ENCODE data around the gene SH3PXD2A. TPM values are rescaled to one million over a fixed set of nuclear protein-coding genes. Genes with fewer than 3 reads are reported as not detected.

Gene SH3PXD2A
- total RNA-seq, 4 donors from 2014 or later, result 12.1 to 68.5 (median 21.7) TPM

DNA sequence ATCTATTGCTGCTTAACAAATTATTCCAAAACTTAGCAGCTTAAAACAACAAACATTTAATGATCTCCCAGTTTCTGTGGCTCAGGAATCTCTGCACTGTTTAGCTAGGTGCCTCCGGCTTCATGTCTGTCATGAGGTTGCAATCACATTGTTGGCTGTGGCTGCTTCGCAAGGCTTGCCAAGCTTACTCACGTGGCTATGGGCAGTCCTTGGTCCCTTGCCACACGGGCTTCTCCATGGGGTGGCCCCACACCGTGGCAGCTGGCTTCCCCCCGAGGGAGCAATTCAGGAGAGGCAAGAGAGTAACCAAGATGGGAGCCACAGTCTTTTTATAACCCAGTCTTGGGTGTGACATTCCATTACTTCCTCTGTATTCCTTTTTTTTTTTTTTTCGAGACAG lies 294.5 kb downstream of the SH3PXD2A start:
- Histone ChIP-seq H3K9me3 (peaks cover 0 to 6% (median 0%) of the 10 kb centered on the region in 4 donors), H3K4me3 (no peak overlapping the region), H3K36me3 (no peaks in the 10 kb centered on the region), H3K27me3 (no peaks in the 10 kb centered on the region), H3K27ac (no peak overlapping the region), H3K4me1 (peaks cover 0 to under 1% (median 0%) of the 10 kb centered on the region in 4 donors)
- TF ChIP-seq POLR2A (IDR thresholded peaks at IDR 0.05), result no peak
- TF ChIP-seq, protein P1, sequence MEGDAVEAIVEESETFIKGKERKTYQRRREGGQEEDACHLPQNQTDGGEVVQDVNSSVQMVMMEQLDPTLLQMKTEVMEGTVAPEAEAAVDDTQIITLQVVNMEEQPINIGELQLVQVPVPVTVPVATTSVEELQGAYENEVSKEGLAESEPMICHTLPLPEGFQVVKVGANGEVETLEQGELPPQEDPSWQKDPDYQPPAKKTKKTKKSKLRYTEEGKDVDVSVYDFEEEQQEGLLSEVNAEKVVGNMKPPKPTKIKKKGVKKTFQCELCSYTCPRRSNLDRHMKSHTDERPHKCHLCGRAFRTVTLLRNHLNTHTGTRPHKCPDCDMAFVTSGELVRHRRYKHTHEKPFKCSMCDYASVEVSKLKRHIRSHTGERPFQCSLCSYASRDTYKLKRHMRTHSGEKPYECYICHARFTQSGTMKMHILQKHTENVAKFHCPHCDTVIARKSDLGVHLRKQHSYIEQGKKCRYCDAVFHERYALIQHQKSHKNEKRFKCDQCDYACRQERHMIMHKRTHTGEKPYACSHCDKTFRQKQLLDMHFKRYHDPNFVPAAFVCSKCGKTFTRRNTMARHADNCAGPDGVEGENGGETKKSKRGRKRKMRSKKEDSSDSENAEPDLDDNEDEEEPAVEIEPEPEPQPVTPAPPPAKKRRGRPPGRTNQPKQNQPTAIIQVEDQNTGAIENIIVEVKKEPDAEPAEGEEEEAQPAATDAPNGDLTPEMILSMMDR (IDR thresholded peaks at IDR 0.05), result no peak
- no peak for DNase-seq

DNA sequence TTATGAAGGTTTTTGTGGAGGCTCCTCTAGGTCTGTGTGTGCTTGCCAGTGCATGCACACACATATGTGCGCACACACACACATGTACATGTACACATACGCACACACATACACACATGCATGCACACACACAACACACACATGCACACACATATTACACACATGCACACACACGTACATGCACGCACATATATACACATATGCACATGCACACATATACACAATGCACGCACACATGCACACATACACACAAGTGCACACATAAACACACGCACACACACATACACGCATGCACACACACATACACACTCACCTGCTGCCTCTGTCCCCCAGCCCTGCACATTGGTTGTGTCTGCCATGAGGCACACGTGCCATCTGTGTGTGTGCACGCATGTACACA lies 295.6 kb downstream of the SH3PXD2A start:
- TF ChIP-seq, protein P1 (IDR thresholded peaks at IDR 0.05), result no peak
- no peak for TF ChIP-seq POLR2A (IDR thresholded peaks at IDR 0.05)
- peaks cover 0 to 6% (median 0%) of the 10 kb centered on the region in 4 donors for H3K9me3 ChIP-seq
- no peak overlapping the region for H3K4me3 ChIP-seq
- H3K27ac ChIP-seq, result no peak overlapping the region
- H3K27me3 ChIP-seq, result no peaks in the 10 kb centered on the region
- DNase-seq, result no peak
- H3K36me3 ChIP-seq, result no peaks in the 10 kb centered on the region
- H3K4me1 ChIP-seq, result peaks cover 0 to 11% (median 2%) of the 10 kb centered on the region in 4 donors

DNA sequence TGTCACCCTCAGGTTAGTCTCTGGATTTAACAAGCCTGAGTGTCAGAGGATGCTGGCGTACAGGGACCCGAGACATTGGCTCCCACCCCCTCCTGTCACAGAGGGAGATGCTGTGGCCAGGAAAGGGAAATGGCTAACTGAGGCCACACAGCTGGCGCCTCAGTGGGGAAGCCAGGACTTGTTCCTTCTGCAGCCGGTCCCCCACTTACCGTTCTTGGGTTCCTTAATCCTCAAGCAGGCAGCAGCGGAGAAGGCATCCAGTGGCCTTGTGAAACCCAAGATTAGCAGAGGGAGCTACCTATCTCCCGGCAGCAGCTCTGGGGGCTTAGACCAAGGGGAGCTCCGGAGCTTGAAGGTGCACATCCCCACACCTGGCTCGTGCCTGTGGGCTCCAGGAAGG lies 296.5 kb downstream of the SH3PXD2A start:
- H3K4me1 ChIP-seq, result peaks cover 0 to 16% (median 2%) of the 10 kb centered on the region in 4 donors
- peaks cover 0 to 6% (median 0%) of the 10 kb centered on the region in 4 donors for H3K9me3 ChIP-seq
- H3K4me3 ChIP-seq, result peak overlapping the region in 1 of 4 donors; percentile 10
- H3K27ac ChIP-seq, result no peak overlapping the region
- TF ChIP-seq, protein P1 (IDR thresholded peaks at IDR 0.05), result no peak
- TF ChIP-seq POLR2A (IDR thresholded peaks at IDR 0.05), result no peak
- no peaks in the 10 kb centered on the region for H3K36me3 ChIP-seq
- no peak for DNase-seq
- no peaks in the 10 kb centered on the region for H3K27me3 ChIP-seq

DNA sequence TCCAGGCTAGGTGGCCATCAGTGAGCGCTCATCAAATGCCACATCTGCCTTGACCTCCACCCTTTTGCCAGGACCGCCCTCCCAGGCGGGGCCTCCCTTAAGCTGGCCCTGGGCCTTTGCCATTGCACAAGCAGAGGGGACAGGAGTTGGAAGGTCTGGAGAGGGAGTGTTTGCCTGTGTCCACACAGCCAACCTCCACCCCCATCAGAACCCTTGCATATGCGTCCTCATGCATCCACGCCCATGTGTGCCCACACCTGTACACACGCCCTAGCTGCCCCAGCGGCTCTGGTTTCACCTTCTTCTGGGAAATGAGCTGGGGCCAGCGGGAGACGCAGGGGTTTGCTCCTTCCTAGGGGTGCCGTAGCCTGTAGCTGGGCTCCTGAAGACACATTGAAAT lies 297.9 kb downstream of the SH3PXD2A start:
- H3K27ac ChIP-seq, result no peak overlapping the region
- DNase-seq, result peak in 2 of 3 donors; percentile 53 to 63
- peaks cover 0 to 6% (median 0%) of the 10 kb centered on the region in 4 donors for H3K9me3 ChIP-seq
- peaks cover 0 to 16% (median 2%) of the 10 kb centered on the region in 4 donors for H3K4me1 ChIP-seq
- TF ChIP-seq, protein P1 (IDR thresholded peaks at IDR 0.05), result no peak
- TF ChIP-seq POLR2A (IDR thresholded peaks at IDR 0.05), result no peak
- H3K4me3 ChIP-seq, result no peak overlapping the region
- H3K27me3 ChIP-seq, result no peaks in the 10 kb centered on the region
- no peaks in the 10 kb centered on the region for H3K36me3 ChIP-seq

DNA sequence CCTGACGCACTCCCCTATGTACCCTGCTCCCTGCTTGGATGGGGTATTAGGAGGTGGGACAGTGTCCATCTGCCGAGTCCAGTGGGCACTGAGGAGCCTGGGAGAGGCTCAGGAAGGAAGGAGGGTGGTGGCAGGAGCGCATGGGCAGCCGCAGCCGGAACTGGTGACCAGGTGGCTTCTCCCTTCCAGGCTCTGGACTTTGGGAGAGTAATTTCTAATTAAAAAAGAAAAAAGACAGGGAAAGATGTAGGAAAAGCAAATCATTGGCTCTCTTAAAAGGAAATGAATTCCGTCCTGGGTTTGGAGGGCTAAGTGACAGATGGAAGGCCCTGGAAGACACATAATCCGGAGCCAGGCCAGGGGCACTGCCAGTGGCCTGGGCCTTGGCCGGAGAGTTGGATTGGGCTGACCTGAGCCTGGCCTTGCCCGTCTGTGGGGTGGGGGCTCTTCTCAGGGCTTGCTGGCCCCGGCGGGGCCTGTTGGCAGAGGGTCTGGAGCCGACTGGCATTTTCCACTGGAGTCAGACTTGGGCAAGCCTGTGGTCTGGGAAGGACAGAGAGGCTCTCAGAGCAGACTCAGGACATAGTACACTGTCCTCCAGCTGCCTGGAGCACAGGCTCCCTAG lies 298.9 kb downstream of the SH3PXD2A start:
- no peak for DNase-seq
- peaks cover 0 to 3% (median 0%) of the 10 kb centered on the region in 4 donors for H3K9me3 ChIP-seq
- H3K4me3 ChIP-seq, result peak overlapping the region in 2 of 4 donors; percentile 58 to 62
- peak overlapping the region in 2 of 4 donors; percentile 22 to 50 for H3K27ac ChIP-seq
- no peaks in the 10 kb centered on the region for H3K27me3 ChIP-seq
- TF ChIP-seq, protein P1 (IDR thresholded peaks at IDR 0.05), result no peak
- TF ChIP-seq POLR2A (IDR thresholded peaks at IDR 0.05), result no peak
- H3K4me1 ChIP-seq, result peaks cover 0 to 25% (median 2%) of the 10 kb centered on the region in 4 donors
- no peaks in the 10 kb centered on the region for H3K36me3 ChIP-seq

All from Peyer's patch (tissue), 4 donors.